WTC11 (cell line): ENCODE data around the gene VTI1A. TPM values are rescaled to one million over a fixed set of nuclear protein-coding genes. Genes with fewer than 3 reads are reported as not detected.

Source experiments
- ATAC-seq: fragments of 200-7000 bp; cut with Tn5 transposase; 2 replicates; pipeline ENCODE4 v1.10.0; 2021; ENCODE audit warnings: mild to moderate bottlenecking, moderate library complexity
- CTCF ChIA-PET: fragments of 300-600 bp; sonication (Branson Sonifier 250); formaldehyde crosslinking; loops from one replicate; lab custom pipeline; 2021; ENCODE audit warnings: antibody characterized with exemption; lab: Charles Lee
- POLR2A ChIA-PET: fragments of 350-600 bp; sonication (Branson Sonifier 250); formaldehyde crosslinking; loops from one replicate; lab custom pipeline; 2021; ENCODE audit warnings: antibody characterized with exemption; lab: Charles Lee
- DNase-seq: peaks from one replicate; pipeline ENCODE4 v3.0.0; 2021; ENCODE audit warnings: low spot score
- H3K27ac Mint-ChIP-seq: 2 replicates; pipeline ENCODE4 v1.8.0; 2021; ENCODE audit warnings: mixed read lengths
- H3K27me3 Mint-ChIP-seq: 2 replicates; pipeline ENCODE4 v1.8.0; 2021; ENCODE audit warnings: low read depth, mild to moderate bottlenecking, moderate library complexity, mixed read lengths
- H3K36me3 Mint-ChIP-seq: 2 replicates; pipeline ENCODE4 v1.8.0; 2021; ENCODE audit warnings: mixed read lengths
- H3K4me1 Mint-ChIP-seq: 2 replicates; pipeline ENCODE4 v1.8.0; 2022; ENCODE audit warnings: mixed read lengths
- H3K4me3 Mint-ChIP-seq: 2 replicates; pipeline ENCODE4 v1.8.0; 2021; ENCODE audit warnings: mild to moderate bottlenecking, moderate library complexity, mixed read lengths
- H3K9me3 Mint-ChIP-seq: 2 replicates; pipeline ENCODE4 v1.8.0; 2021; ENCODE audit warnings: mixed read lengths
- ATF3 ChIP-seq: sonication (generic); formaldehyde crosslinking; conservative IDR thresholded peaks from 2 replicates; pipeline ENCODE4 v1.8.1; 2022; ENCODE audit warnings: mild to moderate bottlenecking, missing genetic modification reagents
- CBFB ChIP-seq: sonication (generic); formaldehyde crosslinking; IDR thresholded peaks from 2 replicates; pipeline ENCODE4 v1.8.1; 2022; ENCODE audit warnings: mild to moderate bottlenecking, low read depth, missing genetic modification reagents
- CREM ChIP-seq: sonication (generic); formaldehyde crosslinking; IDR thresholded peaks from 2 replicates; pipeline ENCODE4 v1.8.1; 2022; ENCODE audit warnings: mild to moderate bottlenecking, missing genetic modification reagents, moderate library complexity
- EMX1 ChIP-seq: fragments of 250-450 bp; sonication (Bioruptor Pico); IDR thresholded peaks from 2 replicates; pipeline ENCODE4 v1.8.0; 2021; ENCODE audit warnings: mild to moderate bottlenecking
- ETV6 ChIP-seq: sonication (generic); formaldehyde crosslinking; IDR thresholded peaks from 2 replicates; pipeline ENCODE4 v1.8.1; 2022; ENCODE audit warnings: mild to moderate bottlenecking, missing genetic modification reagents
- GABPB1 ChIP-seq: sonication (generic); formaldehyde crosslinking; IDR thresholded peaks from 2 replicates; pipeline ENCODE4 v1.8.1; 2023; ENCODE audit warnings: mild to moderate bottlenecking, missing genetic modification reagents
- GRHL2 ChIP-seq: fragments of 250-450 bp; sonication (Bioruptor Pico); IDR thresholded peaks from 2 replicates; pipeline ENCODE4 v1.8.0; 2022; ENCODE audit warnings: mild to moderate bottlenecking, moderate library complexity; ENCODE audit not compliant: insufficient replicate concordance, severe bottlenecking
- NFYB ChIP-seq: sonication (generic); formaldehyde crosslinking; conservative IDR thresholded peaks from 2 replicates; pipeline ENCODE4 v1.8.0; 2022; ENCODE audit warnings: low read depth, missing genetic modification reagents
- NR1H2 ChIP-seq: sonication (generic); formaldehyde crosslinking; IDR thresholded peaks from 2 replicates; pipeline ENCODE4 v1.9.0; 2021; ENCODE audit warnings: mild to moderate bottlenecking, moderate library complexity, missing genetic modification reagents
- PRRX2 ChIP-seq: fragments of 250-450 bp; sonication (Bioruptor Pico); IDR thresholded peaks from 2 replicates; pipeline ENCODE4 v1.8.0; 2021; ENCODE audit warnings: mild to moderate bottlenecking
- TEAD1 ChIP-seq: sonication (generic); formaldehyde crosslinking; IDR thresholded peaks from 2 replicates; pipeline ENCODE4 v1.8.0; 2022; ENCODE audit warnings: mild to moderate bottlenecking, missing genetic modification reagents
- TP53 ChIP-seq: sonication (generic); formaldehyde crosslinking; IDR thresholded peaks from 2 replicates; pipeline ENCODE4 v1.8.1; 2023; ENCODE audit warnings: mild to moderate bottlenecking, missing genetic modification reagents
- ZBTB21 ChIP-seq: sonication (generic); formaldehyde crosslinking; IDR thresholded peaks from 2 replicates; pipeline ENCODE4 v1.8.1; 2023; ENCODE audit warnings: mild to moderate bottlenecking, missing genetic modification reagents, borderline replicate concordance
- ZNF219 ChIP-seq: sonication (generic); formaldehyde crosslinking; IDR thresholded peaks from 2 replicates; pipeline ENCODE4 v1.8.0; 2023; ENCODE audit warnings: missing genetic modification reagents, mild to moderate bottlenecking, borderline replicate concordance
- ZNF263 ChIP-seq: sonication (generic); formaldehyde crosslinking; IDR thresholded peaks from 2 replicates; pipeline ENCODE4 v1.8.1; 2022; ENCODE audit warnings: low read depth, mild to moderate bottlenecking, moderate library complexity, missing genetic modification reagents
- total RNA-seq: library from RNA; stranded (reverse); gene quantifications from 3 replicates; pipeline ENCODE4 v1.2.3, GENCODE V29; 2021
- TF ChIP-seq, protein P1 (sequence below): sonication (generic); formaldehyde crosslinking; IDR thresholded peaks from 2 replicates; pipeline ENCODE4 v1.8.1; 2023; ENCODE audit warnings: mild to moderate bottlenecking, missing genetic modification reagents, borderline replicate concordance
- TF ChIP-seq, protein P2 (sequence below): fragments of 250-450 bp; sonication (Bioruptor Pico); IDR thresholded peaks from 2 replicates; pipeline ENCODE4 v1.9.0; 2021; ENCODE audit warnings: mild to moderate bottlenecking

VTI1A gene
- total RNA-seq, 1 experiment from 2014 or later, result 20.1 TPM

- POLR2A ChIA-PET, result no interaction called here
- CTCF ChIA-PET, result interaction anchor here (1.0 kb wide), 2 partner anchors 15 to 279 kb away, joined by 3 to 4 read pairs; no protein-coding TSS in a partner anchor
- no peak for TF ChIP-seq ZBTB21
- no peak for TF ChIP-seq PRRX2 (CRISPR knock-in tag)
- no peak for TF ChIP-seq CREM (CRISPR knock-in tag)
- TF ChIP-seq ATF3 (CRISPR knock-in tag), result no peak
- TF ChIP-seq GRHL2 (CRISPR knock-in tag), result no peak
- TF ChIP-seq NFYB (CRISPR knock-in tag), result no peak
- TF ChIP-seq NR1H2 (CRISPR knock-in tag), result no peak
- TF ChIP-seq, protein P1, sequence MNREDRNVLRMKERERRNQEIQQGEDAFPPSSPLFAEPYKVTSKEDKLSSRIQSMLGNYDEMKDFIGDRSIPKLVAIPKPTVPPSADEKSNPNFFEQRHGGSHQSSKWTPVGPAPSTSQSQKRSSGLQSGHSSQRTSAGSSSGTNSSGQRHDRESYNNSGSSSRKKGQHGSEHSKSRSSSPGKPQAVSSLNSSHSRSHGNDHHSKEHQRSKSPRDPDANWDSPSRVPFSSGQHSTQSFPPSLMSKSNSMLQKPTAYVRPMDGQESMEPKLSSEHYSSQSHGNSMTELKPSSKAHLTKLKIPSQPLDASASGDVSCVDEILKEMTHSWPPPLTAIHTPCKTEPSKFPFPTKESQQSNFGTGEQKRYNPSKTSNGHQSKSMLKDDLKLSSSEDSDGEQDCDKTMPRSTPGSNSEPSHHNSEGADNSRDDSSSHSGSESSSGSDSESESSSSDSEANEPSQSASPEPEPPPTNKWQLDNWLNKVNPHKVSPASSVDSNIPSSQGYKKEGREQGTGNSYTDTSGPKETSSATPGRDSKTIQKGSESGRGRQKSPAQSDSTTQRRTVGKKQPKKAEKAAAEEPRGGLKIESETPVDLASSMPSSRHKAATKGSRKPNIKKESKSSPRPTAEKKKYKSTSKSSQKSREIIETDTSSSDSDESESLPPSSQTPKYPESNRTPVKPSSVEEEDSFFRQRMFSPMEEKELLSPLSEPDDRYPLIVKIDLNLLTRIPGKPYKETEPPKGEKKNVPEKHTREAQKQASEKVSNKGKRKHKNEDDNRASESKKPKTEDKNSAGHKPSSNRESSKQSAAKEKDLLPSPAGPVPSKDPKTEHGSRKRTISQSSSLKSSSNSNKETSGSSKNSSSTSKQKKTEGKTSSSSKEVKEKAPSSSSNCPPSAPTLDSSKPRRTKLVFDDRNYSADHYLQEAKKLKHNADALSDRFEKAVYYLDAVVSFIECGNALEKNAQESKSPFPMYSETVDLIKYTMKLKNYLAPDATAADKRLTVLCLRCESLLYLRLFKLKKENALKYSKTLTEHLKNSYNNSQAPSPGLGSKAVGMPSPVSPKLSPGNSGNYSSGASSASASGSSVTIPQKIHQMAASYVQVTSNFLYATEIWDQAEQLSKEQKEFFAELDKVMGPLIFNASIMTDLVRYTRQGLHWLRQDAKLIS (CRISPR knock-in tag), result no peak
- Mint-ChIP-seq H3K4me1 (peaks cover 24% of the 10 kb centered on the region), H3K27me3 (no peaks in the 10 kb centered on the region), H3K36me3 (no peaks in the 10 kb centered on the region), H3K4me3 (no peak overlapping the region), H3K9me3 (no peaks in the 10 kb centered on the region), H3K27ac (no peak overlapping the region; the same call in 1 of the 2 replicates)
- no peak; the same call in 1 of the 2 replicates for ATAC-seq
- no peak for DNase-seq
Measured at GRCh38 chr10:112751651-112752050, 304.6 kb downstream of the VTI1A start.

DNA sequence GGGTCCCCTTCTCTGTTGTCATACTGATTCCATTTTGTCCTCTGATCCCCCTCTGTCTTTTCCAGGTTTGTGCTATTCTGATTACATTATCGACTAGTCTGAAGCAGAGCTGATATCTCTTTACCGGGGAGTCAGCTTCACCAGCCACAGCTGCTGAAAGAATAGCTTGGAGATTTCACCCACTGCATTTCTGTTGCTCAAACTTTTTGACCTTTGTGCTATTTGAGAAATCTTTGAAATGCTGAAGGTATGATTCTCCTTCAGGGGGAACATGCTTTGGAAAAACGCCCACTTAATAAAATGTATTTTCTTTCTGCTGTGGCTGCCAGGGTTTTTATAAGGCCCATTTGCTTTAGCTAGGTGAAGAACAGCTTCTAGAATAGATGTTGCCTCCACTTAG is 305.3 kb downstream of the VTI1A start:
- Mint-ChIP-seq H3K36me3 (no peaks in the 10 kb centered on the region), H3K9me3 (no peaks in the 10 kb centered on the region), H3K27ac (no peak overlapping the region), H3K4me1 (peaks cover 24% of the 10 kb centered on the region), H3K27me3 (no peaks in the 10 kb centered on the region), H3K4me3 (no peak overlapping the region)
- ChIA-PET POLR2A (no interaction called here), CTCF (interaction anchor here (1.0 kb wide), 2 partner anchors 14 to 280 kb away, joined by 3 to 4 read pairs; no protein-coding TSS in a partner anchor)
- ATAC-seq (no peak), DNase-seq (no peak)
- no peak for TF ChIP-seq TP53 (CRISPR knock-in tag)
- no peak for TF ChIP-seq ZNF219 (CRISPR knock-in tag)
- no peak for TF ChIP-seq ETV6 (CRISPR knock-in tag)
- TF ChIP-seq, protein P2, sequence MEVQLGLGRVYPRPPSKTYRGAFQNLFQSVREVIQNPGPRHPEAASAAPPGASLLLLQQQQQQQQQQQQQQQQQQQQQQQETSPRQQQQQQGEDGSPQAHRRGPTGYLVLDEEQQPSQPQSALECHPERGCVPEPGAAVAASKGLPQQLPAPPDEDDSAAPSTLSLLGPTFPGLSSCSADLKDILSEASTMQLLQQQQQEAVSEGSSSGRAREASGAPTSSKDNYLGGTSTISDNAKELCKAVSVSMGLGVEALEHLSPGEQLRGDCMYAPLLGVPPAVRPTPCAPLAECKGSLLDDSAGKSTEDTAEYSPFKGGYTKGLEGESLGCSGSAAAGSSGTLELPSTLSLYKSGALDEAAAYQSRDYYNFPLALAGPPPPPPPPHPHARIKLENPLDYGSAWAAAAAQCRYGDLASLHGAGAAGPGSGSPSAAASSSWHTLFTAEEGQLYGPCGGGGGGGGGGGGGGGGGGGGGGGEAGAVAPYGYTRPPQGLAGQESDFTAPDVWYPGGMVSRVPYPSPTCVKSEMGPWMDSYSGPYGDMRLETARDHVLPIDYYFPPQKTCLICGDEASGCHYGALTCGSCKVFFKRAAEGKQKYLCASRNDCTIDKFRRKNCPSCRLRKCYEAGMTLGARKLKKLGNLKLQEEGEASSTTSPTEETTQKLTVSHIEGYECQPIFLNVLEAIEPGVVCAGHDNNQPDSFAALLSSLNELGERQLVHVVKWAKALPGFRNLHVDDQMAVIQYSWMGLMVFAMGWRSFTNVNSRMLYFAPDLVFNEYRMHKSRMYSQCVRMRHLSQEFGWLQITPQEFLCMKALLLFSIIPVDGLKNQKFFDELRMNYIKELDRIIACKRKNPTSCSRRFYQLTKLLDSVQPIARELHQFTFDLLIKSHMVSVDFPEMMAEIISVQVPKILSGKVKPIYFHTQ (CRISPR knock-in tag), result no peak
- no peak for TF ChIP-seq TEAD1 (CRISPR knock-in tag)
- TF ChIP-seq GABPB1 (CRISPR knock-in tag), result no peak
- TF ChIP-seq ZNF263 (CRISPR knock-in tag), result no peak
- no peak for TF ChIP-seq CBFB (CRISPR knock-in tag)
- no peak for TF ChIP-seq EMX1 (CRISPR knock-in tag)
